WTC11 (cell line): ENCODE results near the gene VEGFA. TPM values are rescaled to one million over a fixed set of nuclear protein-coding genes. Genes with fewer than 3 reads are reported as not detected.

Experiments used
- ATAC-seq: fragments of 200-7000 bp; cut with Tn5 transposase; 2 replicates; pipeline ENCODE4 v1.10.0; 2021; ENCODE audit warnings: mild to moderate bottlenecking, moderate library complexity
- CTCF ChIA-PET: fragments of 300-600 bp; sonication (Branson Sonifier 250); formaldehyde crosslinking; loops from one replicate; lab custom pipeline; 2021; ENCODE audit warnings: antibody characterized with exemption; lab: Charles Lee
- POLR2A ChIA-PET: fragments of 350-600 bp; sonication (Branson Sonifier 250); formaldehyde crosslinking; loops from one replicate; lab custom pipeline; 2021; ENCODE audit warnings: antibody characterized with exemption; lab: Charles Lee
- DNase-seq: peaks from one replicate; pipeline ENCODE4 v3.0.0; 2021; ENCODE audit warnings: low spot score
- H3K27ac Mint-ChIP-seq: 2 replicates; pipeline ENCODE4 v1.8.0; 2021; ENCODE audit warnings: mixed read lengths
- H3K27me3 Mint-ChIP-seq: 2 replicates; pipeline ENCODE4 v1.8.0; 2021; ENCODE audit warnings: low read depth, mild to moderate bottlenecking, moderate library complexity, mixed read lengths
- H3K36me3 Mint-ChIP-seq: 2 replicates; pipeline ENCODE4 v1.8.0; 2021; ENCODE audit warnings: mixed read lengths
- H3K4me1 Mint-ChIP-seq: 2 replicates; pipeline ENCODE4 v1.8.0; 2022; ENCODE audit warnings: mixed read lengths
- H3K4me3 Mint-ChIP-seq: 2 replicates; pipeline ENCODE4 v1.8.0; 2021; ENCODE audit warnings: mild to moderate bottlenecking, moderate library complexity, mixed read lengths
- H3K9me3 Mint-ChIP-seq: 2 replicates; pipeline ENCODE4 v1.8.0; 2021; ENCODE audit warnings: mixed read lengths
- ARID4B ChIP-seq: sonication (generic); formaldehyde crosslinking; IDR thresholded peaks from 2 replicates; pipeline ENCODE4 v1.8.0; 2023; ENCODE audit warnings: missing genetic modification reagents, mild to moderate bottlenecking, borderline replicate concordance
- CTCF ChIP-seq: fragments of 200-600 bp; IDR thresholded peaks from 2 replicates; pipeline ENCODE4 v1.8.0; 2022; ENCODE audit warnings: antibody characterized with exemption
- ESRRA ChIP-seq: sonication (generic); formaldehyde crosslinking; IDR thresholded peaks from 2 replicates; pipeline ENCODE4 v1.8.1; 2022; ENCODE audit warnings: mild to moderate bottlenecking, missing genetic modification reagents, borderline replicate concordance
- FOXK1 ChIP-seq: sonication (generic); formaldehyde crosslinking; IDR thresholded peaks from 2 replicates; pipeline ENCODE4 v1.8.0; 2022; ENCODE audit warnings: mild to moderate bottlenecking, moderate library complexity, missing genetic modification reagents
- GABPB1 ChIP-seq: sonication (generic); formaldehyde crosslinking; IDR thresholded peaks from 2 replicates; pipeline ENCODE4 v1.8.1; 2023; ENCODE audit warnings: mild to moderate bottlenecking, missing genetic modification reagents
- GTF2I ChIP-seq: fragments of 250-450 bp; sonication (Bioruptor Pico); conservative IDR thresholded peaks from 2 replicates; pipeline ENCODE4 v1.4.0; 2021; ENCODE audit warnings: mild to moderate bottlenecking
- JAZF1 ChIP-seq: fragments of 250-450 bp; sonication (Bioruptor Pico); IDR thresholded peaks from 2 replicates; pipeline ENCODE4 v1.9.0; 2021; ENCODE audit warnings: moderate library complexity, mild to moderate bottlenecking, inconsistent platforms
- MLX ChIP-seq: sonication (generic); formaldehyde crosslinking; IDR thresholded peaks from 2 replicates; pipeline ENCODE4 v1.8.1; 2023; ENCODE audit warnings: mild to moderate bottlenecking, missing genetic modification reagents, moderate library complexity
- MYBL2 ChIP-seq: sonication (generic); formaldehyde crosslinking; IDR thresholded peaks from 2 replicates; pipeline ENCODE4 v1.8.1; 2023; ENCODE audit warnings: mild to moderate bottlenecking, moderate library complexity, missing genetic modification reagents
- NR1H2 ChIP-seq: sonication (generic); formaldehyde crosslinking; IDR thresholded peaks from 2 replicates; pipeline ENCODE4 v1.9.0; 2021; ENCODE audit warnings: mild to moderate bottlenecking, moderate library complexity, missing genetic modification reagents
- PRRX2 ChIP-seq: fragments of 250-450 bp; sonication (Bioruptor Pico); IDR thresholded peaks from 2 replicates; pipeline ENCODE4 v1.8.0; 2021; ENCODE audit warnings: mild to moderate bottlenecking
- RORB ChIP-seq: fragments of 250-450 bp; sonication (Bioruptor Pico); IDR thresholded peaks from 2 replicates; pipeline ENCODE4 v1.9.0; 2021; ENCODE audit warnings: mild to moderate bottlenecking
- SMAD3 ChIP-seq: sonication (generic); formaldehyde crosslinking; IDR thresholded peaks from 2 replicates; pipeline ENCODE4 v1.8.0; 2022; ENCODE audit warnings: missing genetic modification reagents, mild to moderate bottlenecking, borderline replicate concordance
- TEAD1 ChIP-seq: sonication (generic); formaldehyde crosslinking; IDR thresholded peaks from 2 replicates; pipeline ENCODE4 v1.8.0; 2022; ENCODE audit warnings: mild to moderate bottlenecking, missing genetic modification reagents
- TP53 ChIP-seq: sonication (generic); formaldehyde crosslinking; IDR thresholded peaks from 2 replicates; pipeline ENCODE4 v1.8.1; 2023; ENCODE audit warnings: mild to moderate bottlenecking, missing genetic modification reagents
- ZNF281 ChIP-seq: sonication (generic); formaldehyde crosslinking; IDR thresholded peaks from 2 replicates; pipeline ENCODE4 v1.8.0; 2023; ENCODE audit warnings: mild to moderate bottlenecking, missing genetic modification reagents
- ZNF671 ChIP-seq: fragments of 250-450 bp; sonication (Bioruptor Pico); IDR thresholded peaks from 2 replicates; pipeline ENCODE4 v1.8.0; 2021; ENCODE audit warnings: mild to moderate bottlenecking
- total RNA-seq: library from RNA; stranded (reverse); gene quantifications from 3 replicates; pipeline ENCODE4 v1.2.3, GENCODE V29; 2021

VEGFA gene
- total RNA-seq, 1 experiment from 2014 or later = 43.8 TPM

- TF ChIP-seq ZNF281 (peak; percentile 7; the same call in 1 of the 2 replicates), MYBL2 (CRISPR knock-in tag) (peak; percentile 15; the same call in 1 of the 2 replicates)
Observed at GRCh38 chr6:43771858-43772680, 2.1 kb downstream of the VEGFA start (continued).

GRCh38 chr6:43772681-43773049, 2.7 kb downstream of the VEGFA start:
- ChIA-PET CTCF (interaction anchor here (0.6 to 3.4 kb wide), 21 partner anchors 11 to 607 kb away, joined by 3 to 56 read pairs (median 4); partner anchors contain the start of gene GTPBP2), POLR2A (interaction anchor here (0.6 kb wide), 2 partner anchors 14 to 63 kb away, joined by 3 read pairs; no protein-coding TSS in a partner anchor)
- DNase-seq (peak; percentile 45), ATAC-seq (peak; percentile 6)
- H3K9me3 Mint-ChIP-seq = no peaks in the 10 kb centered on the region
- H3K27me3 Mint-ChIP-seq = peaks cover 2% of the 10 kb centered on the region; the same call in 1 of the 2 replicates
- no peak for TF ChIP-seq ARID4B (CRISPR knock-in tag)
- TF ChIP-seq GTF2I (CRISPR knock-in tag) = no peak
- no peak for TF ChIP-seq ZNF281
- no peak for TF ChIP-seq TP53 (CRISPR knock-in tag)
- TF ChIP-seq MYBL2 (CRISPR knock-in tag) = peak; percentile 4; the same call in 1 of the 2 replicates
- TF ChIP-seq MLX (CRISPR knock-in tag) = no peak
- H3K4me1 Mint-ChIP-seq = peaks cover 37% of the 10 kb centered on the region
- 0 out of 2 replicates have a peak overlapping the region, but pooled peaks have one; percentile 57 for H3K27ac Mint-ChIP-seq
- H3K4me3 Mint-ChIP-seq = peak overlapping the region; percentile 94
- peaks cover 11% of the 10 kb centered on the region for H3K36me3 Mint-ChIP-seq

GRCh38 chr6:43773050-43773979, 3.3 kb downstream of the VEGFA start:
- POLR2A ChIA-PET = interaction anchor here (0.6 kb wide), 1 partner anchor 63 kb away, joined by 3 read pairs; no protein-coding TSS in a partner anchor
- ATAC-seq (peak; percentile 6), DNase-seq (peak; percentile 62)
- Mint-ChIP-seq H3K9me3 (no peaks in the 10 kb centered on the region), H3K36me3 (peaks cover 17% of the 10 kb centered on the region), H3K27me3 (peaks cover 2% of the 10 kb centered on the region; the same call in 1 of the 2 replicates)
- TF ChIP-seq ZNF671 (CRISPR knock-in tag) (no peak), FOXK1 (CRISPR knock-in tag) (no peak), JAZF1 (CRISPR knock-in tag) (no peak), ESRRA (CRISPR knock-in tag) (peak; percentile 59; the same call in 1 of the 2 replicates), SMAD3 (CRISPR knock-in tag) (no peak), NR1H2 (CRISPR knock-in tag) (no peak), GABPB1 (CRISPR knock-in tag) (peak; percentile 72), TEAD1 (no peak), PRRX2 (no peak), RORB (CRISPR knock-in tag) (no peak), CTCF (peak; percentile 58)
- TF ChIP-seq, all 79 proteins: peak for 3
- Mint-ChIP-seq H3K27ac (peak overlapping the region; percentile 91), H3K4me1 (peaks cover 37% of the 10 kb centered on the region), H3K4me3 (peak overlapping the region; percentile 94)
- CTCF ChIA-PET = interaction anchor here (0.6 to 3.4 kb wide), 22 partner anchors 12 to 440 kb away, joined by 3 to 56 read pairs (median 5); partner anchors contain the start of gene GTPBP2
